HCT116 (cell line): Measurements from ENCODE around the gene LANCL3. TPM values are rescaled to one million over a fixed set of nuclear protein-coding genes. Genes with fewer than 3 reads are reported as not detected.

Source experiments
- ATAC-seq: fragments of 200-7000 bp; cut with Tn5 transposase; 2 replicates; pipeline ENCODE4 v1.9.1; 2020; ENCODE audit warnings: mild to moderate bottlenecking, moderate library complexity
- BruUV-seq: library from RNA; stranded (reverse); fragments of 400-500 nt; replicated peaks from 2 replicates; lab custom pipeline; 2021; lab: Mats Ljungman, UMichigan
- CTCF ChIA-PET: fragments of 300-600 bp; sonication (Branson Sonifier 250); formaldehyde crosslinking; loops from one replicate; lab custom pipeline; 2021; ENCODE audit warnings: antibody characterized with exemption; lab: Charles Lee
- POLR2A ChIA-PET: fragments of 300-600, 350-600 bp; sonication (Branson Sonifier 250); formaldehyde crosslinking; loops from one replicate; lab custom pipeline; 2021; ENCODE audit warnings: antibody characterized with exemption; lab: Charles Lee
- RAD21 ChIA-PET, 2 experiments: fragments of 300-600 bp; sonication (Branson Sonifier 250); formaldehyde crosslinking; loops; one replicate each; lab custom pipeline; 2023; ENCODE audit warnings: low total read pairs in 2 of 2; ENCODE audit not compliant: uncharacterized antibody in 2 of 2, unreplicated experiment in 2 of 2, low non-redundant PET in 1 of 2; lab: Charles Lee
- DNase-seq: peaks from one replicate; pipeline ENCODE4 v3.0.0-alpha.2; 2010; ENCODE audit warnings: low read depth, low spot score
- H2AFZ ChIP-seq: fragments of 200-600 bp; shearing (Covaris generic), sonication (generic); 2 replicates; pipeline ENCODE4 v1.6.1; 2017; ENCODE audit warnings: low read depth, mixed run types, mixed read lengths, antibody characterized with exemption, low read length; ENCODE audit not compliant: poor library complexity, severe bottlenecking
- H3K27ac ChIP-seq: 2 replicates; pipeline ENCODE4 v1.5.1; 2012; ENCODE audit warnings: low read depth, low read length
- H3K27me3 ChIP-seq: fragments of 200-600 bp; sonication (generic); 2 replicates; pipeline ENCODE4 v1.6.1; 2016; ENCODE audit warnings: mixed run types, low read length, mixed read lengths; ENCODE audit not compliant: insufficient read depth
- H3K36me3 ChIP-seq, 2 experiments: fragments of 200-500 bp in 1 of 2; fragments of 200-600 bp in 1 of 2; sonication (Bioruptor generic) in 1 of 2; sonication (generic) in 1 of 2; 2 replicates each; pipeline versions ENCODE4 v1.5.1 to v1.6.1; 2014 to 2016; ENCODE audit warnings: low read length in 2 of 2, inconsistent platforms in 1 of 2, mixed read lengths in 1 of 2, mixed run types in 1 of 2; ENCODE audit not compliant: insufficient read depth in 2 of 2, control insufficient read depth in 1 of 2
- H3K4me1 ChIP-seq, 2 experiments: fragments of 200-600 bp in 1 of 2; sonication (generic) in 1 of 2; 2 replicates each; pipeline versions ENCODE4 v1.5.1 to v1.6.1; 2012 to 2017; ENCODE audit warnings: low read length in 2 of 2, inconsistent platforms in 1 of 2, mild to moderate bottlenecking in 1 of 2, mixed read lengths in 1 of 2, mixed run types in 1 of 2, moderate library complexity in 1 of 2; ENCODE audit not compliant: insufficient read depth in 2 of 2, control insufficient read depth in 1 of 2
- H3K4me2 ChIP-seq: fragments of 200-600 bp; sonication (generic); 2 replicates; pipeline ENCODE4 v1.6.1; 2017; ENCODE audit warnings: mixed run types, low read length, mixed read lengths
- H3K4me3 ChIP-seq, 2 experiments: fragments of 200-600 bp in 1 of 2; sonication (generic) in 1 of 2; replicated peaks in 1 of 2; 2 replicates each; pipeline ENCODE4 v1.5.1; 2011 to 2016; ENCODE audit warnings: low read length in 2 of 2, control low read depth in 1 of 2, low read depth in 1 of 2, mild to moderate bottlenecking in 1 of 2, mixed read lengths in 1 of 2, mixed run types in 1 of 2
- H3K79me2 ChIP-seq: fragments of 200-600 bp; sonication (generic); 2 replicates; pipeline ENCODE4 v1.6.1; 2017; ENCODE audit warnings: mild to moderate bottlenecking, mixed run types, low read length, moderate library complexity, mixed read lengths; ENCODE audit not compliant: insufficient read depth
- H3K9ac ChIP-seq: fragments of 200-600 bp; sonication (generic); 2 replicates; pipeline ENCODE4 v1.6.1; 2016; ENCODE audit warnings: low read length, mixed read lengths
- H3K9me2 ChIP-seq: fragments of 200-600 bp; sonication (generic), shearing (Covaris generic); 2 replicates; pipeline ENCODE4 v1.6.1; 2017; ENCODE audit warnings: mixed run types, mild to moderate bottlenecking, moderate library complexity; ENCODE audit not compliant: insufficient read depth
- H3K9me3 ChIP-seq, 2 experiments: fragments of 200-500 bp in 1 of 2; fragments of 200-600 bp in 1 of 2; sonication (Bioruptor generic) in 1 of 2; sonication (generic) in 1 of 2; 2 replicates each; pipeline ENCODE4 v1.6.1; 2014 to 2017; ENCODE audit warnings: low read length in 2 of 2, mixed read lengths in 2 of 2, inconsistent platforms in 1 of 2, low read depth in 1 of 2, mild to moderate bottlenecking in 1 of 2, mixed run types in 1 of 2, moderate library complexity in 1 of 2; ENCODE audit not compliant: control insufficient read depth in 1 of 2, insufficient read depth in 1 of 2
- H4K20me1 ChIP-seq: fragments of 200-600 bp; sonication (generic), shearing (Covaris generic); 2 replicates; pipeline ENCODE4 v1.6.1; 2017; ENCODE audit warnings: mixed run types, mild to moderate bottlenecking, moderate library complexity; ENCODE audit not compliant: insufficient read depth
- CBX3 ChIP-seq: IDR thresholded peaks from 2 replicates; pipeline ENCODE4 v1.6.1; 2012; ENCODE audit warnings: low read depth
- CTCF ChIP-seq, 3 experiments: fragments of 200-600 bp in 1 of 3; sonication (generic) in 1 of 3; IDR thresholded peaks in 2 of 3; conservative IDR thresholded peaks in 1 of 3; 2 replicates each; pipeline ENCODE4 v1.5.1; 2012 to 2017; ENCODE audit warnings: low read depth in 2 of 3, low read length in 2 of 3, antibody characterized with exemption in 1 of 3, borderline replicate concordance in 1 of 3, control low read depth in 1 of 3, mild to moderate bottlenecking in 1 of 3, mixed read lengths in 1 of 3, mixed run types in 1 of 3, moderate library complexity in 1 of 3; ENCODE audit not compliant: insufficient read depth in 1 of 3
- EZH2phosphoT487 ChIP-seq: fragments of 200-600 bp; IDR thresholded peaks from 2 replicates; pipeline ENCODE4 v1.6.1; 2018; ENCODE audit warnings: antibody characterized with exemption, borderline replicate concordance
- POLR2A ChIP-seq: IDR thresholded peaks from 2 replicates; pipeline ENCODE4 v1.7.0; 2011; ENCODE audit warnings: borderline replicate concordance; ENCODE audit not compliant: insufficient read depth, insufficient read length; ENCODE audit errors: extremely low read depth
- RAD21 ChIP-seq: IDR thresholded peaks from 2 replicates; pipeline ENCODE4 v1.6.1; 2012; ENCODE audit warnings: low read depth, mild to moderate bottlenecking
- SP1 ChIP-seq: IDR thresholded peaks from 2 replicates; pipeline ENCODE4 v1.6.1; 2012; ENCODE audit warnings: low read depth
- SRF ChIP-seq: IDR thresholded peaks from 2 replicates; pipeline ENCODE4 v1.6.1; 2012; ENCODE audit warnings: low read depth
- YY1 ChIP-seq: IDR thresholded peaks from 2 replicates; pipeline ENCODE4 v1.6.1; 2011; ENCODE audit warnings: low read length, low read depth, moderate library complexity, mild to moderate bottlenecking; ENCODE audit not compliant: insufficient replicate concordance; ENCODE audit errors: extremely low read depth
- ZBTB33 ChIP-seq: IDR thresholded peaks from 2 replicates; pipeline ENCODE4 v1.6.1; 2011; ENCODE audit warnings: mild to moderate bottlenecking, low read length, moderate library complexity; ENCODE audit not compliant: insufficient replicate concordance; ENCODE audit errors: extremely low read depth
- intact Hi-C: fragments of 100-400 bp; cut with micrococcal nuclease; formaldehyde crosslinking; loops from 2 replicates; pipeline ENCODE4 v1.10.0; 2022
- total RNA-seq: library from RNA; stranded (reverse); gene quantifications from one replicate; pipeline ENCODE4 v1.2.1, GENCODE V29; 2021; ENCODE audit not compliant: unreplicated experiment

The LANCL3 gene
- total RNA-seq, 1 experiment from 2014 or later: 2.4 TPM

GRCh38 chrX:37697169-37697760 is 125.8 kb downstream of the LANCL3 start:
- intact Hi-C loops: no loop called here
- H3K4me3 ChIP-seq: no peak overlapping the region
- no TSS peak for BruUV-seq
- H3K9me2 ChIP-seq: no peaks in the 10 kb centered on the region
- H3K4me2 ChIP-seq: no peak overlapping the region
- H3K9ac ChIP-seq: no peak overlapping the region
- H3K9me3 ChIP-seq: no peaks in the 10 kb centered on the region
- H3K27ac ChIP-seq: no peak overlapping the region
- no peak for ATAC-seq
- H4K20me1 ChIP-seq: no peaks in the 10 kb centered on the region
- H3K79me2 ChIP-seq: no peaks in the 10 kb centered on the region
- POLR2A ChIA-PET: no interaction called here
- TF ChIP-seq ZBTB33: no peak
- no peak for TF ChIP-seq CTCF (IDR thresholded peaks at IDR 0.05 in 2 of 3, conservative IDR thresholded peaks at IDR 0.05 in 1 of 3; ENCODE audit: borderline replicate concordance in 1 of 3, insufficient read depth in 1 of 3, low read depth in 2 of 3, low read length in 2 of 3)
- TF ChIP-seq CBX3: no peak
- TF ChIP-seq SRF: no peak
- no peak for TF ChIP-seq RAD21
- no peak for TF ChIP-seq SP1
- TF ChIP-seq EZH2phosphoT487: no peak
- TF ChIP-seq POLR2A: no peak
- TF ChIP-seq YY1: no peak
- RAD21 ChIA-PET: no interaction called here
- H3K36me3 ChIP-seq: no peaks in the 10 kb centered on the region
- CTCF ChIA-PET: no interaction called here
- H2AFZ ChIP-seq: no peak overlapping the region
- no peak for DNase-seq
- no peaks in the 10 kb centered on the region for H3K4me1 ChIP-seq
- no peaks in the 10 kb centered on the region for H3K27me3 ChIP-seq
